CD4-positive, alpha-beta T cell (primary cell): Measurements from ENCODE around the gene KMT5B. TPM values are rescaled to one million over a fixed set of nuclear protein-coding genes. Genes with fewer than 3 reads are reported as not detected.

Experiments
- ATAC-seq: fragments of 200-7000 bp; cut with Tn5 transposase; one replicate; pipeline ENCODE4 v1.10.0; 2022; ENCODE audit warnings: mild to moderate bottlenecking; ENCODE audit not compliant: poor library complexity
- CTCF ChIA-PET: fragments of 350-600 bp; sonication (Branson Sonifier 250); formaldehyde crosslinking; loops from one replicate; lab custom pipeline; 2021; ENCODE audit warnings: antibody characterized with exemption, inconsistent platforms; lab: Charles Lee
- POLR2A ChIA-PET: fragments of 350-600 bp; sonication (Branson Sonifier 250); formaldehyde crosslinking; loops from one replicate; lab custom pipeline; 2021; ENCODE audit warnings: antibody characterized with exemption, inconsistent platforms; lab: Charles Lee
- DNase-seq, 14 experiments: peaks; one replicate each; pipeline ENCODE4 v3.0.0-alpha.2; 2013 to 2020; ENCODE audit warnings: mixed read lengths in 2 of 14
- H3K27ac ChIP-seq, 2 donors: one replicate each; pipeline versions ENCODE4 v1.5.1 to v1.7.0; 2013; ENCODE audit warnings: low read length in 2 of 2, low read depth in 1 of 2, mild to moderate bottlenecking in 1 of 2
- H3K27me3 ChIP-seq, 2 experiments: 1 replicate in 1 of 2; 2 replicates in 1 of 2; pipeline versions ENCODE4 v1.6.1 to v1.7.0; 2013; ENCODE audit warnings: low read length in 2 of 2, control low read depth in 1 of 2, mild to moderate bottlenecking in 1 of 2, moderate library complexity in 1 of 2; ENCODE audit not compliant: insufficient read depth in 2 of 2, control insufficient read depth in 1 of 2
- H3K36me3 ChIP-seq: one replicate; pipeline ENCODE4 v1.6.1; 2013; ENCODE audit warnings: low read length, control low read depth; ENCODE audit not compliant: insufficient read depth
- H3K4me1 ChIP-seq: one replicate; pipeline ENCODE4 v1.6.1; 2013; ENCODE audit warnings: low read length, control low read depth; ENCODE audit not compliant: insufficient read depth
- H3K4me3 ChIP-seq: one replicate; pipeline ENCODE4 v1.5.1; 2013; ENCODE audit warnings: mild to moderate bottlenecking, low read length, moderate library complexity
- H3K9me3 ChIP-seq, 2 experiments: 1 replicate in 1 of 2; 2 replicates in 1 of 2; pipeline versions ENCODE4 v1.6.1 to v1.7.0; 2013; ENCODE audit warnings: low read length in 2 of 2, mild to moderate bottlenecking in 2 of 2, control low read depth in 1 of 2, moderate library complexity in 1 of 2; ENCODE audit not compliant: control insufficient read depth in 1 of 2, insufficient read depth in 1 of 2
- H3K27ac Mint-ChIP-seq: one replicate; pipeline ENCODE4 v1.8.0; 2020; ENCODE audit warnings: mixed read lengths
- H3K27me3 Mint-ChIP-seq: one replicate; pipeline ENCODE4 v1.8.0; 2021; ENCODE audit warnings: mixed read lengths
- H3K36me3 Mint-ChIP-seq: one replicate; pipeline ENCODE4 v1.8.0; 2021; ENCODE audit warnings: low read depth, mixed read lengths
- H3K4me1 Mint-ChIP-seq: one replicate; pipeline ENCODE4 v1.8.0; 2021; ENCODE audit warnings: low read depth, mixed read lengths
- H3K4me3 Mint-ChIP-seq: one replicate; pipeline ENCODE4 v1.8.0; 2020; ENCODE audit warnings: mild to moderate bottlenecking, mixed read lengths
- H3K9me3 Mint-ChIP-seq: one replicate; pipeline ENCODE4 v1.8.0; 2020; ENCODE audit warnings: mixed read lengths
- intact Hi-C, 2 experiments: fragments of 100-400 bp; cut with DNase I in 1 of 2; cut with micrococcal nuclease in 1 of 2; formaldehyde crosslinking; loops; one replicate each; pipeline versions ENCODE4 v1.15.1 to v1.9.0; 2023 to 2025; cut with DNase I, micrococcal nuclease
- total RNA-seq, 174 experiments: library from RNA in 2 of 174; stranded (reverse) in 2 of 174; gene quantifications; one replicate each; pipeline ENCODE4 v1.2.3 and lab custom pipeline; 2021 to 2026
- TF ChIP-seq, protein P1 (sequence below): fragments of 200-600 bp; IDR thresholded peaks from one replicate; pipeline ENCODE4 v1.8.0; 2022; ENCODE audit warnings: antibody characterized with exemption, mild to moderate bottlenecking

KMT5B gene
- total RNA-seq, 2 experiments from 2014 or later: 22.5 to 23.3 TPM

DNA sequence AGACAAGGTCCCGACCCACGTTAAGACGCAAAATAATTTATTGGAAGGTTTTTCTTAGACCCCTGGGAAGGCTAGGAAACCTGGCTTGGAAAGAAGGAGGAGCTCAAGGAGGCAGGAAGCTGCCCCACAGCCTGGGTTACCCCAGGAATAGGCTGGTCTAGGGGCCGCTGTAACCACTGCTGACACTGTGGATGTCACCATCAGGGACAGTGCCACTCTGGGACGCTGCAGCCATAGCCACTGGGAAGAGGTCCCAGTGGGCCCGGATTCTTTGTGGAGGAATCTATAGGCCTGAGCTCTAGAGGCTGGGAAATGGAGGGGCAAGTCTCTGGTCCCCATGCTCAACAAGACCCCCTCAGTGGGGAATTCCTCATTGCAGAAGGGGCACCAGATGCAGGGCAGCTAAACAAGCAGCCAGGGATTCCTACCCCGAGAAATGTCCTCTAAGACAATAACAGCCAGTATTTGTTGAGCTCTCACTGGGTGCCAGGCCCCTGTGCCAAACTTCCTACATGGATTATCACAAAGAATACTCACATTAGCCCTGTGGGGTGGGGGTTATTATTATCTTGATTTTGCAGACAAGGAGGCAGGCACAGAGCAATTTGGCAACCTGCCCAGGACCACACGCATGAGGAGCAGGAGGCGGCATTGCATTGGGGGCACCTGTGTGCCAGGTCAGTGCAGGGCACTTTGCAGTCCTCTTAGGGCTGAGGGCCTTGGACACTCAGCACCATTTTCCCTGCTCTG is 72.4 kb downstream of the KMT5B start:
- Histone ChIP-seq H3K27ac (no peak overlapping the region), H3K9me3 (no peaks in the 10 kb centered on the region), H3K36me3 (no peaks in the 10 kb centered on the region), H3K4me3 (no peak overlapping the region), H3K27me3 (no peaks in the 10 kb centered on the region), H3K4me1 (peaks cover 18% of the 10 kb centered on the region)
- ATAC-seq: no peak
- Mint-ChIP-seq H3K27me3 (no peaks in the 10 kb centered on the region), H3K4me3 (no peak overlapping the region), H3K27ac (no peak overlapping the region), H3K9me3 (no peaks in the 10 kb centered on the region), H3K4me1 (peaks cover 10% of the 10 kb centered on the region), H3K36me3 (no peaks in the 10 kb centered on the region)
- no peak for DNase-seq
- CTCF ChIA-PET: no interaction called here
- TF ChIP-seq, protein P1, sequence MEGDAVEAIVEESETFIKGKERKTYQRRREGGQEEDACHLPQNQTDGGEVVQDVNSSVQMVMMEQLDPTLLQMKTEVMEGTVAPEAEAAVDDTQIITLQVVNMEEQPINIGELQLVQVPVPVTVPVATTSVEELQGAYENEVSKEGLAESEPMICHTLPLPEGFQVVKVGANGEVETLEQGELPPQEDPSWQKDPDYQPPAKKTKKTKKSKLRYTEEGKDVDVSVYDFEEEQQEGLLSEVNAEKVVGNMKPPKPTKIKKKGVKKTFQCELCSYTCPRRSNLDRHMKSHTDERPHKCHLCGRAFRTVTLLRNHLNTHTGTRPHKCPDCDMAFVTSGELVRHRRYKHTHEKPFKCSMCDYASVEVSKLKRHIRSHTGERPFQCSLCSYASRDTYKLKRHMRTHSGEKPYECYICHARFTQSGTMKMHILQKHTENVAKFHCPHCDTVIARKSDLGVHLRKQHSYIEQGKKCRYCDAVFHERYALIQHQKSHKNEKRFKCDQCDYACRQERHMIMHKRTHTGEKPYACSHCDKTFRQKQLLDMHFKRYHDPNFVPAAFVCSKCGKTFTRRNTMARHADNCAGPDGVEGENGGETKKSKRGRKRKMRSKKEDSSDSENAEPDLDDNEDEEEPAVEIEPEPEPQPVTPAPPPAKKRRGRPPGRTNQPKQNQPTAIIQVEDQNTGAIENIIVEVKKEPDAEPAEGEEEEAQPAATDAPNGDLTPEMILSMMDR: no peak
- intact Hi-C loops: no loop called here
- POLR2A ChIA-PET: no interaction called here

- H3K27me3 Mint-ChIP-seq: no peaks in the 10 kb centered on the region
- CTCF ChIA-PET: no interaction called here
- no peak overlapping the region for H3K27ac Mint-ChIP-seq
- no peak overlapping the region for H3K4me3 Mint-ChIP-seq
- Histone ChIP-seq H3K36me3 (no peaks in the 10 kb centered on the region), H3K4me1 (peaks cover 18% of the 10 kb centered on the region), H3K27me3 (no peaks in the 10 kb centered on the region), H3K4me3 (no peak overlapping the region), H3K9me3 (peaks cover 0 to 3% of the 10 kb centered on the region in 2 experiments), H3K27ac (no peak overlapping the region)
- POLR2A ChIA-PET: no interaction called here
- no peak for ATAC-seq
- H3K36me3 Mint-ChIP-seq: no peaks in the 10 kb centered on the region
- intact Hi-C loops: no loop called here
- peaks cover 5% of the 10 kb centered on the region for H3K9me3 Mint-ChIP-seq
- DNase-seq: no peak
- H3K4me1 Mint-ChIP-seq: peaks cover 15% of the 10 kb centered on the region
- TF ChIP-seq, protein P1: no peak
Observed at GRCh38 chr11:68138237-68138636, 74.9 kb downstream of the KMT5B start.

GRCh38 chr11:68137833-68138232 is 75.3 kb downstream of the KMT5B start:
- H3K4me1 Mint-ChIP-seq: peaks cover 15% of the 10 kb centered on the region
- ATAC-seq (no peak), DNase-seq (no peak)
- H3K4me3 ChIP-seq: no peak overlapping the region
- no peak overlapping the region for H3K27ac ChIP-seq
- CTCF ChIA-PET: no interaction called here
- H3K4me3 Mint-ChIP-seq: no peak overlapping the region
- H3K36me3 ChIP-seq: no peaks in the 10 kb centered on the region
- peaks cover 0 to 7% of the 10 kb centered on the region in 2 experiments for H3K9me3 ChIP-seq
- H3K27me3 Mint-ChIP-seq: no peaks in the 10 kb centered on the region
- H3K27me3 ChIP-seq: no peaks in the 10 kb centered on the region
- intact Hi-C loops: no loop called here
- POLR2A ChIA-PET: no interaction called here
- TF ChIP-seq, protein P1: no peak
- H3K36me3 Mint-ChIP-seq: no peaks in the 10 kb centered on the region
- no peak overlapping the region for H3K27ac Mint-ChIP-seq
- H3K4me1 ChIP-seq: peaks cover 18% of the 10 kb centered on the region
- H3K9me3 Mint-ChIP-seq: peaks cover 5% of the 10 kb centered on the region
